Erythroblast (primary cell): ENCODE results near the gene C12orf75.

Source experiments
- GATA1 ChIP-seq: IDR thresholded peaks from 2 replicates; pipeline ENCODE4 v1.6.1; 2011; ENCODE audit warnings: low read depth, mild to moderate bottlenecking, control low read depth, low read length, moderate library complexity
- POLR2A ChIP-seq: IDR thresholded peaks from 2 replicates; pipeline ENCODE4 v1.6.1; 2011; ENCODE audit warnings: mild to moderate bottlenecking, low read length

GRCh38 chr12:105318651-105319483 is 11.6 kb upstream of the C12orf75 start:
- TF ChIP-seq POLR2A (no peak), GATA1 (no peak)
